ENCODE measurements around the gene PAM16. TPM values are rescaled to one million over a fixed set of nuclear protein-coding genes. Genes with fewer than 3 reads are reported as not detected.

Gene PAM16
- total and polyA plus RNA-seq, 2 experiments from 2014 or later, result 35.0 to 70.4 TPM

GRCh38 chr16:4393240-4393600 lies 42.1 kb upstream of the PAM16 start:
- WGBS (ENCODE audit: low lambda C conversion rate, missing lambda C conversion rate), result 52% methylated on average over 6 of the region's 6 CpGs
- Histone ChIP-seq H3K79me2 (no peaks in the 10 kb centered on the region), H3K27ac (peak overlapping the region; percentile 93), H3K36me3 (replicated peaks; ENCODE audit: insufficient read depth, low read depth) (no peaks in the 10 kb centered on the region), H2AFZ (no peak overlapping the region), H3K9me3 (ENCODE audit: low read depth) (no peaks in the 10 kb centered on the region), H3K9me2 (replicated peaks; ENCODE audit: insufficient read depth) (no peaks in the 10 kb centered on the region), H3K27me3 (no peaks in the 10 kb centered on the region), H4K20me1 (ENCODE audit: insufficient read depth, poor library complexity, severe bottlenecking) (no peaks in the 10 kb centered on the region), H3K4me2 (peak overlapping the region; percentile 61), H3K4me3 (no peak overlapping the region), H3K4me1 (ENCODE audit: insufficient read depth) (peaks cover 33% of the 10 kb centered on the region)
- TF ChIP-seq EZH2 (IDR thresholded peaks at IDR 0.05; ENCODE audit: borderline replicate concordance) (no peak), CTCF (IDR thresholded peaks at IDR 0.05; ENCODE audit: poor library complexity) (no peak), EZH2phosphoT487 (IDR thresholded peaks at IDR 0.05; ENCODE audit: low read depth, severe bottlenecking, unreplicated experiment) (no peak)
- no peak for DNase-seq (ENCODE audit: low spot score)

GRCh38 chr16:4392382-4393239 lies 41.5 kb upstream of the PAM16 start:
- no peak overlapping the region for H2AFZ ChIP-seq

GRCh38 chr16:4391631-4392381 lies 40.7 kb upstream of the PAM16 start:
- H4K20me1 ChIP-seq (ENCODE audit: insufficient read depth, poor library complexity, severe bottlenecking), result no peaks in the 10 kb centered on the region
- H3K36me3 ChIP-seq (replicated peaks; ENCODE audit: insufficient read depth, low read depth), result no peaks in the 10 kb centered on the region
- no peaks in the 10 kb centered on the region for H3K9me3 ChIP-seq (ENCODE audit: low read depth)
- no peaks in the 10 kb centered on the region for H3K27me3 ChIP-seq
- H3K27ac ChIP-seq, result peak overlapping the region; percentile 93
- H3K4me2 ChIP-seq, result no peak overlapping the region
- DNase-seq (ENCODE audit: low spot score), result no peak
- H3K9me2 ChIP-seq (replicated peaks; ENCODE audit: insufficient read depth), result no peaks in the 10 kb centered on the region
- no peaks in the 10 kb centered on the region for H3K79me2 ChIP-seq
- no peak overlapping the region for H3K4me3 ChIP-seq
- TF ChIP-seq EZH2phosphoT487 (IDR thresholded peaks at IDR 0.05; ENCODE audit: low read depth, severe bottlenecking, unreplicated experiment), result no peak
- no peak for TF ChIP-seq CTCF (IDR thresholded peaks at IDR 0.05; ENCODE audit: poor library complexity)
- TF ChIP-seq EZH2 (IDR thresholded peaks at IDR 0.05; ENCODE audit: borderline replicate concordance), result no peak
- H2AFZ ChIP-seq, result no peak overlapping the region
- peaks cover 43% of the 10 kb centered on the region for H3K4me1 ChIP-seq (ENCODE audit: insufficient read depth)
- WGBS (ENCODE audit: low lambda C conversion rate, missing lambda C conversion rate), result 73% methylated on average over 20 of the region's 22 CpGs

More at GRCh38 chr16:4392382-4393239, 41.5 kb upstream of the PAM16 start:
- H3K4me3 ChIP-seq, result no peak overlapping the region
- no peaks in the 10 kb centered on the region for H3K9me3 ChIP-seq (ENCODE audit: low read depth)
- no peaks in the 10 kb centered on the region for H4K20me1 ChIP-seq (ENCODE audit: insufficient read depth, poor library complexity, severe bottlenecking)
- no peaks in the 10 kb centered on the region for H3K9me2 ChIP-seq (replicated peaks; ENCODE audit: insufficient read depth)
- TF ChIP-seq EZH2phosphoT487 (IDR thresholded peaks at IDR 0.05; ENCODE audit: low read depth, severe bottlenecking, unreplicated experiment) (no peak), CTCF (IDR thresholded peaks at IDR 0.05; ENCODE audit: poor library complexity) (no peak), EZH2 (IDR thresholded peaks at IDR 0.05; ENCODE audit: borderline replicate concordance) (no peak)
- H3K27ac ChIP-seq, result peak overlapping the region; percentile 93
- no peaks in the 10 kb centered on the region for H3K27me3 ChIP-seq
- H3K36me3 ChIP-seq (replicated peaks; ENCODE audit: insufficient read depth, low read depth), result no peaks in the 10 kb centered on the region
- peaks cover 35% of the 10 kb centered on the region for H3K4me1 ChIP-seq (ENCODE audit: insufficient read depth)
- peak; percentile 82 for DNase-seq (ENCODE audit: low spot score)
- H3K79me2 ChIP-seq, result no peaks in the 10 kb centered on the region
- WGBS (ENCODE audit: low lambda C conversion rate, missing lambda C conversion rate), result 37% methylated on average over 24 of the region's 27 CpGs
- peak overlapping the region; percentile 61 for H3K4me2 ChIP-seq
